OCI-LY1 (cell line): ENCODE data around the gene TSHR.

Source experiments
- EZH2 ChIP-seq: fragments of 200-600 bp; sonication (generic), shearing (Covaris generic); IDR thresholded peaks from 2 replicates; pipeline ENCODE4 v1.8.0; 2017; ENCODE audit warnings: borderline replicate concordance, mixed run types, mild to moderate bottlenecking, antibody characterized with exemption, low read length, moderate library complexity, mixed read lengths
- TF ChIP-seq, protein P1 (sequence below): fragments of 200-600 bp; sonication (generic), shearing (Covaris generic); IDR thresholded peaks from 2 replicates; pipeline ENCODE4 v1.5.1; 2017; ENCODE audit warnings: mild to moderate bottlenecking, antibody characterized with exemption, low read length, moderate library complexity, mixed read lengths

- TF ChIP-seq, protein P1, sequence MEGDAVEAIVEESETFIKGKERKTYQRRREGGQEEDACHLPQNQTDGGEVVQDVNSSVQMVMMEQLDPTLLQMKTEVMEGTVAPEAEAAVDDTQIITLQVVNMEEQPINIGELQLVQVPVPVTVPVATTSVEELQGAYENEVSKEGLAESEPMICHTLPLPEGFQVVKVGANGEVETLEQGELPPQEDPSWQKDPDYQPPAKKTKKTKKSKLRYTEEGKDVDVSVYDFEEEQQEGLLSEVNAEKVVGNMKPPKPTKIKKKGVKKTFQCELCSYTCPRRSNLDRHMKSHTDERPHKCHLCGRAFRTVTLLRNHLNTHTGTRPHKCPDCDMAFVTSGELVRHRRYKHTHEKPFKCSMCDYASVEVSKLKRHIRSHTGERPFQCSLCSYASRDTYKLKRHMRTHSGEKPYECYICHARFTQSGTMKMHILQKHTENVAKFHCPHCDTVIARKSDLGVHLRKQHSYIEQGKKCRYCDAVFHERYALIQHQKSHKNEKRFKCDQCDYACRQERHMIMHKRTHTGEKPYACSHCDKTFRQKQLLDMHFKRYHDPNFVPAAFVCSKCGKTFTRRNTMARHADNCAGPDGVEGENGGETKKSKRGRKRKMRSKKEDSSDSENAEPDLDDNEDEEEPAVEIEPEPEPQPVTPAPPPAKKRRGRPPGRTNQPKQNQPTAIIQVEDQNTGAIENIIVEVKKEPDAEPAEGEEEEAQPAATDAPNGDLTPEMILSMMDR, result no peak
- TF ChIP-seq EZH2, result no peak
Measured at GRCh38 chr14:81122326-81122725, 166.9 kb downstream of the TSHR start.
